CD4-positive, alpha-beta T cell treated with Interleukin-4 for 1 hour (primary cell): ENCODE results near the gene ELSPBP1.
"Not testable (repeated sequence)": the region's sequence is repeated elsewhere in the genome, so short reads cannot be mapped to it uniquely, and the experiment has no call there.

Source experiments
- DNase-seq, 2 donors: peaks; one replicate each; pipeline ENCODE4 v3.0.0-alpha.2; 2020 to 2022

ELSPBP1 gene

DNA sequence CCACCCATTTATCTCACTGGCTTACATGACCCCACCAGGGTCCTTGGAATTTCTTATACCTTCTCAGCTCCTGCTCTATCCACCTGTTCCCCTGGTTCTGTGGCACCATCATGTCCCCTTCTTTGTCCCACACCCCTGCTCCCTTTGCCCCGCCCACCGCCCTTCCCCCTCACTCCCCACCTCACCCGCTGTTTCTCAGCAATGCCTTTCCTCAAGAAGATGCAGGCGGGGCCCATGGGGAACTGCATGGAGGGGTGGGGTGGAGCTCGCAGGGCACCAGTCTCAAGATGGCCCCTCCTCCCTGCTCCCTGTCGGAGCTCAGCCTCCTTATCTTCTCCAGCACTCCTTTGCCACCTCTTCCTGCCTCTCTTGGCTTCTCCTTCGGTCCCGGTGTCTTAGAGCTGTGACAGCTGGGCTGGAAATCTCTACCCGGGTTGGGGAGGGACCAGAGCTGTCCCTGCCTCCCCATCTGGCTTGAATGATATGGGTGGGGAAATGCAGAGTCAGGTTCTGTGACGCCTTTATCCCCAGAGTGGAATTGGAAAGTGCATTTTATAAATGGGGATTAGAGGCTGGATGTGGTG is 49.3 kb downstream of the ELSPBP1 start, which contains the start of gene CABP5:
Gene CABP5, minus strand, starts transcription at position 405 of the 584 bp plus-strand sequence. Its CDS starts 157 bp downstream, at position 248.
- no peak for DNase-seq

- DNase-seq, result no peak
Measured at GRCh38 chr19:48044561-48044960, 50.1 kb downstream of the ELSPBP1 start.

DNA sequence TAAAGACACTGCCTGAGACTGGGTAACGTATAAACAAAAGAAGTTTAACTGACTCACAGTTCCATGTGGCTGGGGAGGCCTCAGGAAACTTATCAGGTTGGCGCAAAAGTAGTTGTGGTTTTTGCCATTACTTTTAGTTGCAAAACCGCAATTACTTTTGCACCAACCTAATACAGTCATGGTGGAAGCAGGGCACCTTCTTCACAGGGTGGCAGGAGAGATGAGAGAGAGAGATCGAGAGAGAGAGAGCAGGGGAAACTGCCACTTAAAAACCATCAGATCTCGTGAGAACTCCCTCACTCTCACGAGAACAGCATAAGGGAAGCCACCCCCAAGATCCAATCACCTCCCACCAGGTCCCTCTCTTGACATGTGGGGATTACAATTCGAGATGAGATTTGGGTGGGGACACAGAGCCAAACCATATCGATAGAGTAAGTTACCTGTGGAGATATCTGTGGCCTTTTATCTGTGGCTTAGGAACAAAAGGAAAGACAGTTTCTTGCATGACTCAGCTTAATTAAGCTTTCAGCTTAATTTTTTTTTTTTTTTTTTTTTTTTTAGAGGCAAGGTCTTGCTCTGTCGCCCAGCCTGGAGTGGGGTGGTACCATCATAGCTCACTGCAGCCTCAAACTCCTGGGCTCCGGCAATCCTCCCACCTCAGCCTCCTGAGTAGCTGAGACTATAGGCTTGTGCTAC is 57.1 kb downstream of the ELSPBP1 start:
- no peak for DNase-seq

DNA sequence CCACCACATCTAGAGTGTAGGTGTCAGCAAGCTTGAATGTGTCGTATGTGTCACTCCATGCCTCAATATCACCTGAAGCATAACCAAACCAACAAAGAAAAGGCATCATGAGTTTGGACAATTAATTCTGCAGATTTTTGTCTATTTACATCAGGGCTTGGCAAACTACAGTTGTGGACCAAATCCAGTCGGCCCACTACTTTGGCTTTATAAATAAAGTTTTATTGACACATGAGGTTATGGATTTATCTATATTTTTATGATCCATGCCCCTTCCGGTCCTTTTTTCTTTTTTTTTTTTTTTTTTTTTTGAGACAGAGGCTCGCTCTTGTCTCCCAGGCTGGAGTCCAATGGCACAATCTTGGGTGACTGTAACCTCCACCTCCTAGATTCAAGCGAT is 58.6 kb downstream of the ELSPBP1 start:
- DNase-seq, result no peak

GRCh38 chr19:48053856-48054255 is 59.4 kb downstream of the ELSPBP1 start:
- DNase-seq, result no peak

- DNase-seq, result no peak
Measured at GRCh38 chr19:48059331-48059730, 64.9 kb downstream of the ELSPBP1 start.

- no peak for DNase-seq
Measured at GRCh38 chr19:48060381-48060780, 65.9 kb downstream of the ELSPBP1 start.

GRCh38 chr19:48061401-48062344 is 67.2 kb downstream of the ELSPBP1 start:
- no peak for DNase-seq

GRCh38 chr19:48064509-48064908 is 70.1 kb downstream of the ELSPBP1 start:
- no peak for DNase-seq

DNA sequence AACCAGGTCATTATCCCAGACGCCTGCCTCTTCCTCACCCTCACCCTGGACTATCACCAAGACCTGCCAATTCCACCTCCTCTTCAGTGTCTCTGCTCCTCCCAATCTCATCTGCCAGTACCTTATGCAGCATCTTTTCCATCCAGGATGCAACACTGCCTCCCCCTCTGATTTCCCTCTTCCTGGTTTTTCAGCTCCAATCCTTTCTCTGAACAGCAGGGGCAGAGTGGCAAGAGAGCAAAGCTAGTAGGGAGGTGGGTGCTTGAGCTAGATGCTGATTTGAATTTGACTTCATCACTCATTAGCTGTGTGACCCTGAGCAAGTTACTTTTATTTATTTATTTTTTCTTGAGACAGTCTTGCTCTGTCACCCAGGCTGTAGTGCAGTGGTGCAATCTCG is 75.0 kb downstream of the ELSPBP1 start:
- DNase-seq, result no peak

- not testable (repeated sequence) for DNase-seq
Measured at GRCh38 chr19:48070177-48070769, 75.8 kb downstream of the ELSPBP1 start.
